ENCODE measurements around the gene CD180. TPM values are rescaled to one million over a fixed set of nuclear protein-coding genes. Genes with fewer than 3 reads are reported as not detected.

The CD180 gene
- total and polyA plus RNA-seq, 4 donors: 0.86 to 1.7 (median 1.2) TPM

GRCh38 chr5:67156976-67157583 lies 39.5 kb downstream of the CD180 start:
- Histone ChIP-seq H3K4me3 (ENCODE audit: low read depth, low read length) (no peak overlapping the region), H3K27me3 (ENCODE audit: control insufficient read depth, insufficient read depth, low read length) (no peaks in the 10 kb centered on the region), H3K36me3 (ENCODE audit: control insufficient read depth, insufficient read depth, low read length) (no peaks in the 10 kb centered on the region), H3K4me1 (ENCODE audit: control insufficient read depth, insufficient read depth, low read length) (no peaks in the 10 kb centered on the region), H3K9me3 (ENCODE audit: control insufficient read depth, insufficient read depth, low read length) (no peaks in the 10 kb centered on the region), H3K27ac (ENCODE audit: low read depth, low read length) (no peak overlapping the region)
- no CpG with 5 or more reads among the region's 5 CpGs for WGBS (ENCODE audit: insufficient coverage)
- DNase-seq (ENCODE audit: low read depth in 4 of 6, low spot score in 6 of 6): peak in 2 of 6 donors; percentile 50 to 52

GRCh38 chr5:67154556-67155206 lies 41.9 kb downstream of the CD180 start:
- Histone ChIP-seq H3K4me1 (ENCODE audit: control insufficient read depth, insufficient read depth, low read length) (no peaks in the 10 kb centered on the region), H3K27ac (ENCODE audit: low read depth, low read length) (no peak overlapping the region), H3K9me3 (ENCODE audit: control insufficient read depth, insufficient read depth, low read length) (no peaks in the 10 kb centered on the region), H3K4me3 (ENCODE audit: low read depth, low read length) (no peak overlapping the region), H3K36me3 (ENCODE audit: control insufficient read depth, insufficient read depth, low read length) (no peaks in the 10 kb centered on the region), H3K27me3 (ENCODE audit: control insufficient read depth, insufficient read depth, low read length) (no peaks in the 10 kb centered on the region)
- peak in 1 of 6 donors; percentile 83 for DNase-seq (ENCODE audit: low read depth in 4 of 6, low spot score in 6 of 6)
- WGBS (ENCODE audit: insufficient coverage): 42% methylated on average over 3 of the region's 5 CpGs

- Histone ChIP-seq H3K27ac (ENCODE audit: low read depth, low read length) (no peak overlapping the region), H3K36me3 (ENCODE audit: control insufficient read depth, insufficient read depth, low read length) (no peaks in the 10 kb centered on the region), H3K9me3 (ENCODE audit: control insufficient read depth, insufficient read depth, low read length) (no peaks in the 10 kb centered on the region), H3K4me1 (ENCODE audit: control insufficient read depth, insufficient read depth, low read length) (no peaks in the 10 kb centered on the region), H3K4me3 (ENCODE audit: low read depth, low read length) (no peak overlapping the region), H3K27me3 (ENCODE audit: control insufficient read depth, insufficient read depth, low read length) (no peaks in the 10 kb centered on the region)
- WGBS (ENCODE audit: insufficient coverage): no CpG with 5 or more reads among the region's 2 CpGs
- DNase-seq (ENCODE audit: low read depth in 4 of 6, low spot score in 6 of 6): no peak
Observed at GRCh38 chr5:67153292-67153691, 43.3 kb downstream of the CD180 start.

GRCh38 chr5:67152400-67152799 lies 44.2 kb downstream of the CD180 start:
- Histone ChIP-seq H3K27ac (ENCODE audit: low read depth, low read length) (no peak overlapping the region), H3K4me1 (ENCODE audit: control insufficient read depth, insufficient read depth, low read length) (no peaks in the 10 kb centered on the region), H3K27me3 (ENCODE audit: control insufficient read depth, insufficient read depth, low read length) (no peaks in the 10 kb centered on the region), H3K4me3 (ENCODE audit: low read depth, low read length) (no peak overlapping the region), H3K9me3 (ENCODE audit: control insufficient read depth, insufficient read depth, low read length) (no peaks in the 10 kb centered on the region), H3K36me3 (ENCODE audit: control insufficient read depth, insufficient read depth, low read length) (no peaks in the 10 kb centered on the region)
- no peak for DNase-seq (ENCODE audit: low read depth in 4 of 6, low spot score in 6 of 6)
- WGBS (ENCODE audit: insufficient coverage): 95% methylated on average over 6 of the region's 6 CpGs

GRCh38 chr5:67149951-67150523 lies 46.6 kb downstream of the CD180 start:
- Histone ChIP-seq H3K27ac (ENCODE audit: low read depth, low read length) (no peak overlapping the region), H3K9me3 (ENCODE audit: control insufficient read depth, insufficient read depth, low read length) (no peaks in the 10 kb centered on the region), H3K4me3 (ENCODE audit: low read depth, low read length) (no peak overlapping the region), H3K27me3 (ENCODE audit: control insufficient read depth, insufficient read depth, low read length) (no peaks in the 10 kb centered on the region), H3K36me3 (ENCODE audit: control insufficient read depth, insufficient read depth, low read length) (peaks cover 5% of the 10 kb centered on the region), H3K4me1 (ENCODE audit: control insufficient read depth, insufficient read depth, low read length) (no peaks in the 10 kb centered on the region)
- 86% methylated on average over 1 of the region's 1 CpG for WGBS (ENCODE audit: insufficient coverage)
- peak in 2 of 6 donors; percentile 64 to 74 for DNase-seq (ENCODE audit: low read depth in 4 of 6, low spot score in 6 of 6)

GRCh38 chr5:67149057-67149950 lies 47.3 kb downstream of the CD180 start:
- no peak overlapping the region for H3K27ac ChIP-seq (ENCODE audit: low read depth, low read length)
- H3K36me3 ChIP-seq (ENCODE audit: control insufficient read depth, insufficient read depth, low read length): peaks cover 6% of the 10 kb centered on the region
- DNase-seq (ENCODE audit: low read depth in 4 of 6, low spot score in 6 of 6): no peak
- WGBS (ENCODE audit: insufficient coverage): 74% methylated on average over 5 of the region's 14 CpGs
- H3K4me1 ChIP-seq (ENCODE audit: control insufficient read depth, insufficient read depth, low read length): no peaks in the 10 kb centered on the region
- no peaks in the 10 kb centered on the region for H3K9me3 ChIP-seq (ENCODE audit: control insufficient read depth, insufficient read depth, low read length)
- no peaks in the 10 kb centered on the region for H3K27me3 ChIP-seq (ENCODE audit: control insufficient read depth, insufficient read depth, low read length)
- no peak overlapping the region for H3K4me3 ChIP-seq (ENCODE audit: low read depth, low read length)

GRCh38 chr5:67147760-67148159 lies 48.8 kb downstream of the CD180 start:
- Histone ChIP-seq H3K4me1 (ENCODE audit: control insufficient read depth, insufficient read depth, low read length) (no peaks in the 10 kb centered on the region), H3K27me3 (ENCODE audit: control insufficient read depth, insufficient read depth, low read length) (no peaks in the 10 kb centered on the region), H3K9me3 (ENCODE audit: control insufficient read depth, insufficient read depth, low read length) (no peaks in the 10 kb centered on the region), H3K4me3 (ENCODE audit: low read depth, low read length) (no peak overlapping the region), H3K27ac (ENCODE audit: low read depth, low read length) (no peak overlapping the region), H3K36me3 (ENCODE audit: control insufficient read depth, insufficient read depth, low read length) (peaks cover 6% of the 10 kb centered on the region)
- 93% methylated on average over 2 of the region's 3 CpGs for WGBS (ENCODE audit: insufficient coverage)
- no peak for DNase-seq (ENCODE audit: low read depth in 4 of 6, low spot score in 6 of 6)

GRCh38 chr5:67146981-67147380 lies 49.6 kb downstream of the CD180 start:
- H3K36me3 ChIP-seq (ENCODE audit: control insufficient read depth, insufficient read depth, low read length): peaks cover 6% of the 10 kb centered on the region
- no peak overlapping the region for H3K4me3 ChIP-seq (ENCODE audit: low read depth, low read length)
- H3K27me3 ChIP-seq (ENCODE audit: control insufficient read depth, insufficient read depth, low read length): no peaks in the 10 kb centered on the region
- H3K9me3 ChIP-seq (ENCODE audit: control insufficient read depth, insufficient read depth, low read length): no peaks in the 10 kb centered on the region
- H3K27ac ChIP-seq (ENCODE audit: low read depth, low read length): no peak overlapping the region
- no peak for DNase-seq (ENCODE audit: low read depth in 4 of 6, low spot score in 6 of 6)
- no peaks in the 10 kb centered on the region for H3K4me1 ChIP-seq (ENCODE audit: control insufficient read depth, insufficient read depth, low read length)
- WGBS (ENCODE audit: insufficient coverage): no CpG with 5 or more reads among the region's 4 CpGs

GRCh38 chr5:67146574-67146973 lies 50.0 kb downstream of the CD180 start:
- no peak overlapping the region for H3K27ac ChIP-seq (ENCODE audit: low read depth, low read length)
- no peak overlapping the region for H3K4me3 ChIP-seq (ENCODE audit: low read depth, low read length)
- H3K27me3 ChIP-seq (ENCODE audit: control insufficient read depth, insufficient read depth, low read length): no peaks in the 10 kb centered on the region
- DNase-seq (ENCODE audit: low read depth in 4 of 6, low spot score in 6 of 6): no peak
- peaks cover 6% of the 10 kb centered on the region for H3K36me3 ChIP-seq (ENCODE audit: control insufficient read depth, insufficient read depth, low read length)
- H3K4me1 ChIP-seq (ENCODE audit: control insufficient read depth, insufficient read depth, low read length): no peaks in the 10 kb centered on the region
- H3K9me3 ChIP-seq (ENCODE audit: control insufficient read depth, insufficient read depth, low read length): no peaks in the 10 kb centered on the region
- no CpG with 5 or more reads among the region's 1 CpG for WGBS (ENCODE audit: insufficient coverage)

All from spinal cord (tissue), 10 donors.